ENCODE data around the gene TIMP2. TPM values are rescaled to one million over a fixed set of nuclear protein-coding genes. Genes with fewer than 3 reads are reported as not detected.

The TIMP2 gene
- total RNA-seq, 1 experiment from 2014 or later: 64.8 TPM

GRCh38 chr17:78889531-78889930, 35.7 kb downstream of the TIMP2 start:
- TF ChIP-seq ZFX (IDR thresholded peaks at IDR 0.05): no peak
- Histone ChIP-seq H3K9me3 (ENCODE audit: control insufficient read depth in 1 of 2, insufficient read depth in 1 of 2, low read depth in 1 of 2, low read length in 2 of 2) (no peaks in the 10 kb centered on the region), H3K9ac (ENCODE audit: low read length) (no peak overlapping the region), H3K4me2 (ENCODE audit: low read length) (no peak overlapping the region), H3K79me2 (ENCODE audit: insufficient read depth, low read length) (peaks cover 6% of the 10 kb centered on the region; the same call in 1 of the 2 replicates), H3K9me2 (ENCODE audit: insufficient read depth) (no peaks in the 10 kb centered on the region), H4K20me1 (ENCODE audit: insufficient read depth) (no peaks in the 10 kb centered on the region), H3K36me3 (ENCODE audit: control insufficient read depth in 1 of 2, insufficient read depth in 2 of 2, low read length in 2 of 2) (no peaks in the 10 kb centered on the region), H3K4me3 (replicated peaks in 1 of 2; ENCODE audit: low read depth in 1 of 2, low read length in 2 of 2) (no peak overlapping the region), H3K27ac (ENCODE audit: low read depth, low read length) (no peak overlapping the region), H3K4me1 (ENCODE audit: control insufficient read depth in 1 of 2, insufficient read depth in 2 of 2, low read length in 2 of 2) (peaks cover 23 to 35% of the 10 kb centered on the region in 2 experiments), H3K27me3 (ENCODE audit: insufficient read depth, low read length) (no peaks in the 10 kb centered on the region), H2AFZ (ENCODE audit: low read depth, low read length, poor library complexity, severe bottlenecking) (no peak overlapping the region)
- ChIA-PET RAD21 (ENCODE audit: low non-redundant PET in 1 of 2, low total read pairs in 2 of 2, uncharacterized antibody in 2 of 2, unreplicated experiment in 2 of 2) (no interaction called here), CTCF (no interaction called here), POLR2A (no interaction called here)
- no peak for ATAC-seq
- intact Hi-C loops (cut with micrococcal nuclease): no loop called here
- no peak for DNase-seq (ENCODE audit: low read depth, low spot score)
- no TSS peak for BruUV-seq (replicated peaks)

- Histone ChIP-seq H3K4me1 (ENCODE audit: control insufficient read depth in 1 of 2, insufficient read depth in 2 of 2, low read length in 2 of 2) (peaks cover 28 to 40% of the 10 kb centered on the region in 2 experiments), H3K9me3 (ENCODE audit: control insufficient read depth in 1 of 2, insufficient read depth in 1 of 2, low read depth in 1 of 2, low read length in 2 of 2) (no peaks in the 10 kb centered on the region), H3K79me2 (ENCODE audit: insufficient read depth, low read length) (peaks cover 8% of the 10 kb centered on the region; the same call in 1 of the 2 replicates), H4K20me1 (ENCODE audit: insufficient read depth) (no peaks in the 10 kb centered on the region), H3K4me2 (ENCODE audit: low read length) (no peak overlapping the region), H3K27me3 (ENCODE audit: insufficient read depth, low read length) (no peaks in the 10 kb centered on the region), H2AFZ (ENCODE audit: low read depth, low read length, poor library complexity, severe bottlenecking) (no peak overlapping the region), H3K4me3 (replicated peaks in 1 of 2; ENCODE audit: low read depth in 1 of 2, low read length in 2 of 2) (no peak overlapping the region), H3K27ac (ENCODE audit: low read depth, low read length) (no peak overlapping the region), H3K36me3 (ENCODE audit: control insufficient read depth in 1 of 2, insufficient read depth in 2 of 2, low read length in 2 of 2) (no peaks in the 10 kb centered on the region), H3K9me2 (ENCODE audit: insufficient read depth) (no peaks in the 10 kb centered on the region), H3K9ac (ENCODE audit: low read length) (no peak overlapping the region)
- intact Hi-C loops (cut with micrococcal nuclease): no loop called here
- ATAC-seq (no peak), DNase-seq (ENCODE audit: low read depth, low spot score) (no peak)
- TF ChIP-seq POLR2A (IDR thresholded peaks at IDR 0.05; ENCODE audit: borderline replicate concordance, extremely low read depth, insufficient read depth, insufficient read length) (no peak), EGR1 (IDR thresholded peaks at IDR 0.05; ENCODE audit: low read depth) (no peak), ELF1 (IDR thresholded peaks at IDR 0.05; ENCODE audit: borderline replicate concordance, low read depth) (no peak), SP1 (IDR thresholded peaks at IDR 0.05; ENCODE audit: low read depth) (no peak)
- CTCF ChIA-PET: no interaction called here
- RAD21 ChIA-PET (ENCODE audit: low non-redundant PET in 1 of 2, low total read pairs in 2 of 2, uncharacterized antibody in 2 of 2, unreplicated experiment in 2 of 2): no interaction called here
- BruUV-seq (replicated peaks): no TSS peak
- POLR2A ChIA-PET: no interaction called here
Observed at GRCh38 chr17:78888941-78889518, 36.2 kb downstream of the TIMP2 start.

All from HCT116 (cell line).